ENCODE data around the gene TMEM192.

GRCh38 chr4:165052627-165053026, 60.0 kb downstream of the TMEM192 start:
- TF ChIP-seq POLR2A (IDR thresholded peaks at IDR 0.05; ENCODE audit: low read length) (no peak), GATA1 (IDR thresholded peaks at IDR 0.05; ENCODE audit: low read depth, low read length) (no peak)

Data from erythroblast (primary cell).